ENCODE data around the gene INS.

The INS gene

DNA sequence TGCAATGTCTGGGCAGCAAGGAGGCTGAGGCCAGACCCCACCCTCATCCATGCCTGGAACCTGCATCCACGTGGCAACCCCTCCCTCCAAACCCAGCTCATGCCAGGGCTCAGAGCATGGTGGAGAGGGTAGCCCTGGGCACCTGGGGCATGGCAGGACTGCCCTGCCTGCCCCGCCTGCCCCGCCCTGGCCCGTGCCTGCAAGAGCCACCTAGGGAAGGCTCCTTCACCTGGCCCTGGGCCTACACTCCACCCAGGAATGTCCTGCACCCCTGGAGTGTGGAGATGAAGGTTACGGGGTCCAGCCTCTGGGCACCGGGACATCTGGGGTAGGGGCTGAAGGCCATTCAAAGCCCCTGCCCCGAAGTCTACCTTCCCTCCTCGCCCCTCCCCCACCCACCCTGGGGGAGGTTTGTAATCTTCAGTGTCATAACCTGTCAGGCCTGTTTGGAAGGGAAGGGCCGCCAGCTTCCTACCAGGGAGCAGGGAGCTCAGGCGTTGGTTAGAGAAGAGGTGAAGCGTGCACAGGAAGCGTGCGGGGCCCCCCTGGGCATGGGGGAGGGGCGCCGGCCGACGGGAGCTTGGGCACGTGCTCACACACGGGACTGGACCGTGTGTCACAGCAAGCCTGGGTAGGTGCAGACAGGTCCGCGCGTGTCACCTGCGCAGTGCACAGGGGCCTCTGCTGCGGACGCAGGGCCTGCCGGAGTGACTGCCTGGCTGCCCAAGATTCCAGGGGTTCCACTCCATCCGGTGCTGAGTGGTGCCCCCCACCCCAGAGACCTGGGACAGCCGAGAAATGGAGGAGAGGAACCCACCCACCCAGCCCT, 41.3 kb upstream of the INS start:
- H3K27ac ChIP-seq, result peak overlapping the region; percentile 48
- TF ChIP-seq ZFX (IDR thresholded peaks at IDR 0.05; ENCODE audit: borderline replicate concordance), result no peak
- TF ChIP-seq, protein P1, sequence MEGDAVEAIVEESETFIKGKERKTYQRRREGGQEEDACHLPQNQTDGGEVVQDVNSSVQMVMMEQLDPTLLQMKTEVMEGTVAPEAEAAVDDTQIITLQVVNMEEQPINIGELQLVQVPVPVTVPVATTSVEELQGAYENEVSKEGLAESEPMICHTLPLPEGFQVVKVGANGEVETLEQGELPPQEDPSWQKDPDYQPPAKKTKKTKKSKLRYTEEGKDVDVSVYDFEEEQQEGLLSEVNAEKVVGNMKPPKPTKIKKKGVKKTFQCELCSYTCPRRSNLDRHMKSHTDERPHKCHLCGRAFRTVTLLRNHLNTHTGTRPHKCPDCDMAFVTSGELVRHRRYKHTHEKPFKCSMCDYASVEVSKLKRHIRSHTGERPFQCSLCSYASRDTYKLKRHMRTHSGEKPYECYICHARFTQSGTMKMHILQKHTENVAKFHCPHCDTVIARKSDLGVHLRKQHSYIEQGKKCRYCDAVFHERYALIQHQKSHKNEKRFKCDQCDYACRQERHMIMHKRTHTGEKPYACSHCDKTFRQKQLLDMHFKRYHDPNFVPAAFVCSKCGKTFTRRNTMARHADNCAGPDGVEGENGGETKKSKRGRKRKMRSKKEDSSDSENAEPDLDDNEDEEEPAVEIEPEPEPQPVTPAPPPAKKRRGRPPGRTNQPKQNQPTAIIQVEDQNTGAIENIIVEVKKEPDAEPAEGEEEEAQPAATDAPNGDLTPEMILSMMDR (IDR thresholded peaks at IDR 0.05), result no peak

DNA sequence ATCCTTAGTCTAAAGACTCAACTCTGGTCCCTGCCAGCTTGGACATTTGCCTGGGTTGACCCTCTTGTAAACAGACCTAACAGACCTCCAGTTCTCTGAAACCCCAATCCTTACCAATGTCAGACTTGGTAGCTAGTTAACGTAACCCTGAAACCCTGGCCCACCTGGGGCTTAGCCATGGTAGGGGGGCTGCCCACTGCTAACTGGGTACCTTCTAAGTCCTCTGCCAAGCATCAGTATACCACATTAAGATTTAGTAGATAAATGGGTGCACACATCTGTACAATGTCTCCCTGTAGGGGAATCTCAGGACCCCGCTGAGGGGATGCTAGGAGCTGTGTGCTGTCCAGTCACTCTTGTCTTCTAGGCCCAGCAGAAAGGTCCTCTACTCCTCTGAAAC, 40.5 kb upstream of the INS start:
- H3K27ac ChIP-seq, result peak overlapping the region; percentile 48; the same call in 1 of the 2 replicates
- TF ChIP-seq, protein P1 (IDR thresholded peaks at IDR 0.05), result no peak
- TF ChIP-seq ZFX (IDR thresholded peaks at IDR 0.05; ENCODE audit: borderline replicate concordance), result no peak

DNA sequence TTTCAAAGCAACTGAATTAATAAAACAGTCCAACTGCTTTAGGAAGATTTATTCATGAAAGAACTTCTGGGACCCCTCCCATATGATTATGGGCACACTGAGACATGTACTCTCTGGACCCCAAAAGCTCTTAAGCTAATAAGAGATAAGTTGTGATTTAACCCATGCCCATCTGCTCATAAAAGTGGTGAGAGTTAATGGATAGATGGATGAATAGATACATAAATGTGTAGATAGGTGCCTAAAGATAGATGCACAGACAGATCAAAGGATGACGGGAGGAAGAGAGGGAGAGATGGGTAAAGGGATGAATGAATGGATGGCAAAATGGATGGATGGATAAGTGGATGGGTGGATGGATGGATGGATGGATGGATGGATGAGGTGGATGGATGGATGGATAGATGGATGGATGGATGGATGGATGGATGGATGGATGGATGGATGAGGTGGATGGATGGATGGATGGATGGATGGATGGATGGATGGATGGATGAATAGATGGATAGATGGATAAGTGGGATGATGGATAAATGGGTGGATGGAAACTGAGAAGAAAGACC, 40.0 kb upstream of the INS start:
- no peak overlapping the region for H3K27ac ChIP-seq
- TF ChIP-seq, protein P1 (IDR thresholded peaks at IDR 0.05), result no peak
- TF ChIP-seq ZFX (IDR thresholded peaks at IDR 0.05; ENCODE audit: borderline replicate concordance), result no peak

GRCh38 chr11:2200536-2200935, 39.5 kb upstream of the INS start:
- TF ChIP-seq, protein P1 (IDR thresholded peaks at IDR 0.05), result no peak
- TF ChIP-seq ZFX (IDR thresholded peaks at IDR 0.05; ENCODE audit: borderline replicate concordance), result no peak
- no peak overlapping the region for H3K27ac ChIP-seq

DNA sequence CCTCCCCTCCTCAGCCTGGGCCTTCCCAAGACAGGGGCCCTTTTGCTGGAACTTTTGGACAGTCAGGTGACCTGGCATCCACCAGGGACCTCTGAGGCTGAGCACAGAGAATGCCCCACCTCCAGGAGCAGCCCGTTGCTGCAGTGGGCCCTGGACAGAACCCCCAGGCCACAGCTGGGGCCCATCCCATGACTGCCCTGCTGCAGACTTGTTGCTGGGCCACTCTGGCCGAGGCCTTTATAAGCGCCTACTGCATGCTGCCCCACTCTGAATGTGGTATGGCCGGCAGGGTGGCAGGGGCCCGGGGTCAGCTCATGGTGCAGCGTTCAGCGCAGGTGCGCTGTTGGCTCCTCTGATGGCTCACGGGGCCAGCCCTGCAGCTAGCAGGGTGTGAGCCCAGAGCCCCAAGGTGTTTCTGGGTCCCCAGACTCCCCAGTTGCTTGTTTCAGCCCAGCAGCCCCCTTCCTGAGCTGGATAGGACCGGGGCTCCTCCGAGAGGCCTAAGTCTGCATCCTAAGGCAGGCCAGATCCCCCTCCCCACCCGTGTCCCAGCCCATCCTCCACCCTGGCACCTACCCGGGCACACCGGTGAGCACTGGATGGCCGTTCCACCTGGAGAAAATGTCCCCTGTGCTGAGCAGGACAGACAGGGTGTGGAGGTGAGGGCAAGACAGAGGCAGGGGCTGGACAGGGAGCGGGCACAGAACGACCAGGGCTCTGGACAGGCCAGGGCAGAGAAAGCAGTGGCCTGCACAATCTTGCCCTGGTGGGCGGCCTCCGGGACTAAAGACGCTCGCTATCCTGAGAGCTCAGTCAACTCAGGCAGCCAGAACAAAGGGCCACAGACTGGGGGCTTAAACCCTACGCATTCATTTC, 38.7 kb upstream of the INS start:
- TF ChIP-seq, protein P1 (IDR thresholded peaks at IDR 0.05), result no peak
- TF ChIP-seq ZFX (IDR thresholded peaks at IDR 0.05; ENCODE audit: borderline replicate concordance), result no peak
- H3K27ac ChIP-seq, result no peak overlapping the region

DNA sequence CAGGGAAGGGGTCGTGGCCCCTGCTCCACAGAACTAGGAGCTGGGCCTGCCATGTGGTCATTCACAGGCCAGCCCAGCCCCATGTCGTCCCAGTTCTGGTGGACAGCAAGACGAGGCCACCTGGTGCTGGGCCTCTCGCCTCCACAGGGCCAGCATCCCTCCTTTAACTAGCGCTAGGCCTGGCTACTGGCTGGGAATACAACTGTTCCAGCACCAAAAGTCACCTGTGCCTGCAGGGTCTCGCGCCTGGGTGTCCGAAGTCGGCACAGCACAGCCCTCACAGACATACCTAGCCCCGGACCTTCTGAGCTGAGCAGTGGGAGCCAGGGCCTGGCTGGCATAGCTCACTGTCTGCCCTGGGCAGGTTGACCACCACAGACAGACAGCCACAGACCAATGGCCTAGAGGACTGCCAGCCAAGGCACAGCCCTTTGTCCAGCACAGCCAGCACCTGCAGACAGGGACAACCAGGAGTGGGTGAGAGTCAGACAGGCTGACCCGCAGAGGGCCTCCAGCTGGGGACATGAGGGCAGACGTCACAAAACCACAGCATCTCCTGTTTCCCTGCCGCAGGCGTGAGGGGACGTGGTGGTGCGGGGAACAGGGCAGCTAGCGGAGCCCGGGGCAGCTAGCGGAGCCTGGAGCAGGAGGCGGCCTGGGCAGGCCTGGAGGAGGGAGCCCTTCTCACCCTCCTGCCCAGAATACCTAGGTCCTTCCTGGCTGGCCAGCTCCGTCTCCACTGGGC, 37.8 kb upstream of the INS start:
- no peak overlapping the region for H3K27ac ChIP-seq
- TF ChIP-seq ZFX (IDR thresholded peaks at IDR 0.05; ENCODE audit: borderline replicate concordance), result no peak
- TF ChIP-seq, protein P1 (IDR thresholded peaks at IDR 0.05), result no peak
